ENCODE measurements around the gene DMP1. TPM values are rescaled to one million over a fixed set of nuclear protein-coding genes. Genes with fewer than 3 reads are reported as not detected.

DMP1 gene
- total RNA-seq, 1 experiment from 2014 or later = not detected

- TF ChIP-seq, protein P1, sequence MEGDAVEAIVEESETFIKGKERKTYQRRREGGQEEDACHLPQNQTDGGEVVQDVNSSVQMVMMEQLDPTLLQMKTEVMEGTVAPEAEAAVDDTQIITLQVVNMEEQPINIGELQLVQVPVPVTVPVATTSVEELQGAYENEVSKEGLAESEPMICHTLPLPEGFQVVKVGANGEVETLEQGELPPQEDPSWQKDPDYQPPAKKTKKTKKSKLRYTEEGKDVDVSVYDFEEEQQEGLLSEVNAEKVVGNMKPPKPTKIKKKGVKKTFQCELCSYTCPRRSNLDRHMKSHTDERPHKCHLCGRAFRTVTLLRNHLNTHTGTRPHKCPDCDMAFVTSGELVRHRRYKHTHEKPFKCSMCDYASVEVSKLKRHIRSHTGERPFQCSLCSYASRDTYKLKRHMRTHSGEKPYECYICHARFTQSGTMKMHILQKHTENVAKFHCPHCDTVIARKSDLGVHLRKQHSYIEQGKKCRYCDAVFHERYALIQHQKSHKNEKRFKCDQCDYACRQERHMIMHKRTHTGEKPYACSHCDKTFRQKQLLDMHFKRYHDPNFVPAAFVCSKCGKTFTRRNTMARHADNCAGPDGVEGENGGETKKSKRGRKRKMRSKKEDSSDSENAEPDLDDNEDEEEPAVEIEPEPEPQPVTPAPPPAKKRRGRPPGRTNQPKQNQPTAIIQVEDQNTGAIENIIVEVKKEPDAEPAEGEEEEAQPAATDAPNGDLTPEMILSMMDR (IDR thresholded peaks at IDR 0.05 in 2 of 3, conservative IDR thresholded peaks at IDR 0.05 in 1 of 3; ENCODE audit: borderline replicate concordance in 1 of 3, insufficient read depth in 1 of 3, low read depth in 2 of 3, low read length in 2 of 3) = no peak
- TF ChIP-seq, protein P2, sequence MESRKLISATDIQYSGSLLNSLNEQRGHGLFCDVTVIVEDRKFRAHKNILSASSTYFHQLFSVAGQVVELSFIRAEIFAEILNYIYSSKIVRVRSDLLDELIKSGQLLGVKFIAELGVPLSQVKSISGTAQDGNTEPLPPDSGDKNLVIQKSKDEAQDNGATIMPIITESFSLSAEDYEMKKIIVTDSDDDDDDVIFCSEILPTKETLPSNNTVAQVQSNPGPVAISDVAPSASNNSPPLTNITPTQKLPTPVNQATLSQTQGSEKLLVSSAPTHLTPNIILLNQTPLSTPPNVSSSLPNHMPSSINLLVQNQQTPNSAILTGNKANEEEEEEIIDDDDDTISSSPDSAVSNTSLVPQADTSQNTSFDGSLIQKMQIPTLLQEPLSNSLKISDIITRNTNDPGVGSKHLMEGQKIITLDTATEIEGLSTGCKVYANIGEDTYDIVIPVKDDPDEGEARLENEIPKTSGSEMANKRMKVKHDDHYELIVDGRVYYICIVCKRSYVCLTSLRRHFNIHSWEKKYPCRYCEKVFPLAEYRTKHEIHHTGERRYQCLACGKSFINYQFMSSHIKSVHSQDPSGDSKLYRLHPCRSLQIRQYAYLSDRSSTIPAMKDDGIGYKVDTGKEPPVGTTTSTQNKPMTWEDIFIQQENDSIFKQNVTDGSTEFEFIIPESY (IDR thresholded peaks at IDR 0.05; ENCODE audit: extremely low read depth, insufficient replicate concordance, low read length) = no peak
- TF ChIP-seq POLR2A (IDR thresholded peaks at IDR 0.05; ENCODE audit: borderline replicate concordance, extremely low read depth, insufficient read depth, insufficient read length) (no peak), SIN3A (IDR thresholded peaks at IDR 0.05; ENCODE audit: low read depth) (no peak), EZH2 (IDR thresholded peaks at IDR 0.05) (no peak), POLR2AphosphoS5 (IDR thresholded peaks at IDR 0.05; ENCODE audit: low read depth, low read length) (no peak)
Measured at GRCh38 chr4:87620491-87620890, 29.6 kb upstream of the DMP1 start (continued).

- Histone ChIP-seq H3K79me2 (ENCODE audit: insufficient read depth, low read length) (no peaks in the 10 kb centered on the region), H3K9me2 (ENCODE audit: insufficient read depth) (no peaks in the 10 kb centered on the region), H3K27ac (ENCODE audit: low read depth, low read length) (no peak overlapping the region), H3K36me3 (ENCODE audit: control insufficient read depth in 1 of 2, insufficient read depth in 2 of 2, low read length in 2 of 2) (no peaks in the 10 kb centered on the region), H4K20me1 (ENCODE audit: insufficient read depth) (no peaks in the 10 kb centered on the region), H3K9ac (ENCODE audit: low read length) (no peak overlapping the region), H3K4me1 (ENCODE audit: control insufficient read depth in 1 of 2, insufficient read depth in 2 of 2, low read length in 2 of 2) (no peaks in the 10 kb centered on the region), H2AFZ (ENCODE audit: low read depth, low read length, poor library complexity, severe bottlenecking) (no peak overlapping the region), H3K9me3 (ENCODE audit: control insufficient read depth in 1 of 2, insufficient read depth in 1 of 2, low read depth in 1 of 2, low read length in 2 of 2) (no peaks in the 10 kb centered on the region), H3K4me2 (ENCODE audit: low read length) (no peak overlapping the region), H3K4me3 (replicated peaks in 1 of 2; ENCODE audit: low read depth in 1 of 2, low read length in 2 of 2) (no peak overlapping the region), H3K27me3 (ENCODE audit: insufficient read depth, low read length) (peaks cover 35% of the 10 kb centered on the region)
- RAD21 ChIA-PET (ENCODE audit: low non-redundant PET in 1 of 2, low total read pairs in 2 of 2, uncharacterized antibody in 2 of 2, unreplicated experiment in 2 of 2) = no interaction called here
- POLR2A ChIA-PET = no interaction called here
- intact Hi-C loops (cut with micrococcal nuclease) = no loop called here
- TF ChIP-seq SP1 (IDR thresholded peaks at IDR 0.05; ENCODE audit: low read depth) = no peak
- TF ChIP-seq, protein P3, sequence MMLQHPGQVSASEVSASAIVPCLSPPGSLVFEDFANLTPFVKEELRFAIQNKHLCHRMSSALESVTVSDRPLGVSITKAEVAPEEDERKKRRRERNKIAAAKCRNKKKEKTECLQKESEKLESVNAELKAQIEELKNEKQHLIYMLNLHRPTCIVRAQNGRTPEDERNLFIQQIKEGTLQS (IDR thresholded peaks at IDR 0.05) = no peak
- no peak for TF ChIP-seq EZH2 (IDR thresholded peaks at IDR 0.05)
- TF ChIP-seq POLR2A (IDR thresholded peaks at IDR 0.05; ENCODE audit: borderline replicate concordance, extremely low read depth, insufficient read depth, insufficient read length) = no peak
- no peak for TF ChIP-seq EGR1 (IDR thresholded peaks at IDR 0.05; ENCODE audit: low read depth)
- TF ChIP-seq, protein P4, sequence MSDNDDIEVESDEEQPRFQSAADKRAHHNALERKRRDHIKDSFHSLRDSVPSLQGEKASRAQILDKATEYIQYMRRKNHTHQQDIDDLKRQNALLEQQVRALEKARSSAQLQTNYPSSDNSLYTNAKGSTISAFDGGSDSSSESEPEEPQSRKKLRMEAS (IDR thresholded peaks at IDR 0.05) = no peak
- TF ChIP-seq TCF7L2 (IDR thresholded peaks at IDR 0.05; ENCODE audit: borderline replicate concordance, extremely low read depth, insufficient read depth, insufficient read length) = no peak
- TF ChIP-seq ZFX (IDR thresholded peaks at IDR 0.05) = no peak
- no peak for TF ChIP-seq REST (IDR thresholded peaks at IDR 0.05; ENCODE audit: low read depth)
- no peak for TF ChIP-seq RAD21 (IDR thresholded peaks at IDR 0.05; ENCODE audit: low read depth)
- TF ChIP-seq CBX3 (IDR thresholded peaks at IDR 0.05; ENCODE audit: low read depth) = no peak
- TF ChIP-seq JUND (IDR thresholded peaks at IDR 0.05) = no peak
- TF ChIP-seq ELF1 (IDR thresholded peaks at IDR 0.05; ENCODE audit: borderline replicate concordance, low read depth) = no peak
- DNase-seq (ENCODE audit: low read depth, low spot score) (no peak), ATAC-seq (no peak)
- CTCF ChIA-PET = no interaction called here
- no TSS peak for BruUV-seq (replicated peaks)
Measured at GRCh38 chr4:87622303-87622702, 27.8 kb upstream of the DMP1 start.
